Measurements from ENCODE around the gene RNF144B.
"Not testable (repeated sequence)": the region's sequence is repeated elsewhere in the genome, so short reads cannot be mapped to it uniquely, and the experiment has no call there.

RNF144B gene

DNA sequence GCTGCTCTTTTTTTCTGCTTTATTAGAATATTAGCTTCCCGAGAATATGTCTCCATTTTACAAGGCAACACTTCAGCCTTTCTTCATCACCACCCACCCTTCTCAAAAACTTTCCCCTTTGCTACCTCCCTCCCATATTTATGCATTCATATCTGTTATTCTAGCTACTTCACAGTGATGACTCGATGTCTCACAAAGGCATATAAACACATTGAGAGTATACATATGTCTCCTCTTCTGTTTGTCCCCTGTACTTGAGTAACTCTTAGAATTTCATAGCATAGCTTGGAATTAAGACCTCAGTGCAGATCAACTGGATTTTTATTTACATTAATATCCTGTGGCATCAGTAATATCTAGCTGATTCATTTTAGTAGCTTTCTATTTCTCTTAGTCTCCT lies 6.5 kb downstream of the RNF144B start:
- H3K4me3 ChIP-seq (ENCODE audit: low read depth, low read length) = no peak overlapping the region
- TF ChIP-seq, protein P1, sequence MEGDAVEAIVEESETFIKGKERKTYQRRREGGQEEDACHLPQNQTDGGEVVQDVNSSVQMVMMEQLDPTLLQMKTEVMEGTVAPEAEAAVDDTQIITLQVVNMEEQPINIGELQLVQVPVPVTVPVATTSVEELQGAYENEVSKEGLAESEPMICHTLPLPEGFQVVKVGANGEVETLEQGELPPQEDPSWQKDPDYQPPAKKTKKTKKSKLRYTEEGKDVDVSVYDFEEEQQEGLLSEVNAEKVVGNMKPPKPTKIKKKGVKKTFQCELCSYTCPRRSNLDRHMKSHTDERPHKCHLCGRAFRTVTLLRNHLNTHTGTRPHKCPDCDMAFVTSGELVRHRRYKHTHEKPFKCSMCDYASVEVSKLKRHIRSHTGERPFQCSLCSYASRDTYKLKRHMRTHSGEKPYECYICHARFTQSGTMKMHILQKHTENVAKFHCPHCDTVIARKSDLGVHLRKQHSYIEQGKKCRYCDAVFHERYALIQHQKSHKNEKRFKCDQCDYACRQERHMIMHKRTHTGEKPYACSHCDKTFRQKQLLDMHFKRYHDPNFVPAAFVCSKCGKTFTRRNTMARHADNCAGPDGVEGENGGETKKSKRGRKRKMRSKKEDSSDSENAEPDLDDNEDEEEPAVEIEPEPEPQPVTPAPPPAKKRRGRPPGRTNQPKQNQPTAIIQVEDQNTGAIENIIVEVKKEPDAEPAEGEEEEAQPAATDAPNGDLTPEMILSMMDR (IDR thresholded peaks at IDR 0.05; ENCODE audit: control insufficient read depth, extremely low read depth, insufficient read depth) = no peak
- no peak for DNase-seq (ENCODE audit: low read depth)

GRCh38 chr6:18395177-18395855 lies 8.2 kb downstream of the RNF144B start:
- TF ChIP-seq, protein P1 (IDR thresholded peaks at IDR 0.05; ENCODE audit: control insufficient read depth, extremely low read depth, insufficient read depth) = no peak
- H3K4me3 ChIP-seq (ENCODE audit: low read depth, low read length) = no peak overlapping the region
- DNase-seq (ENCODE audit: low read depth) = no peak

GRCh38 chr6:18395856-18396197 lies 8.7 kb downstream of the RNF144B start:
- H3K4me3 ChIP-seq (ENCODE audit: low read depth, low read length) = no peak overlapping the region
- DNase-seq (ENCODE audit: low read depth) = no peak
- TF ChIP-seq, protein P1 (IDR thresholded peaks at IDR 0.05; ENCODE audit: control insufficient read depth, extremely low read depth, insufficient read depth) = no peak

GRCh38 chr6:18397701-18398100 lies 10.6 kb downstream of the RNF144B start:
- no peak overlapping the region for H3K4me3 ChIP-seq (ENCODE audit: low read depth, low read length)
- TF ChIP-seq, protein P1 (IDR thresholded peaks at IDR 0.05; ENCODE audit: control insufficient read depth, extremely low read depth, insufficient read depth) = no peak
- no peak for DNase-seq (ENCODE audit: low read depth)

GRCh38 chr6:18398225-18398624 lies 11.1 kb downstream of the RNF144B start:
- DNase-seq (ENCODE audit: low read depth); H3K4me3 ChIP-seq (ENCODE audit: low read depth, low read length): not testable (repeated sequence)

GRCh38 chr6:18400831-18401446 lies 13.8 kb downstream of the RNF144B start:
- DNase-seq (ENCODE audit: low read depth) = no peak
- H3K4me3 ChIP-seq (ENCODE audit: low read depth, low read length) = no peak overlapping the region
- TF ChIP-seq, protein P1 (IDR thresholded peaks at IDR 0.05; ENCODE audit: control insufficient read depth, extremely low read depth, insufficient read depth) = no peak

GRCh38 chr6:18404965-18405364 lies 17.8 kb downstream of the RNF144B start:
- DNase-seq (ENCODE audit: low read depth); H3K4me3 ChIP-seq (ENCODE audit: low read depth, low read length): not testable (repeated sequence)
